Neural crest cell (in vitro differentiated cells): ENCODE measurements around the gene RNASEH1. TPM values are rescaled to one million over a fixed set of nuclear protein-coding genes. Genes with fewer than 3 reads are reported as not detected.
A peak's percentile ranks its signal among the peaks of the same experiment; 100 is the strongest.

Experiments
- DNase-seq: peaks from one replicate; pipeline ENCODE4 v3.0.0; 2021; ENCODE audit warnings: low read depth, mixed read lengths, low spot score
- H3K27ac Mint-ChIP-seq: one replicate; pipeline ENCODE4 v1.8.0; 2021; ENCODE audit warnings: mild to moderate bottlenecking, mixed read lengths; ENCODE audit not compliant: unreplicated experiment
- H3K27me3 Mint-ChIP-seq: 2 replicates; pipeline ENCODE4 v1.8.0; 2021; ENCODE audit warnings: low read depth, mild to moderate bottlenecking, mixed read lengths
- H3K36me3 Mint-ChIP-seq: 2 replicates; pipeline ENCODE4 v1.8.0; 2021; ENCODE audit warnings: low read depth, mild to moderate bottlenecking, mixed read lengths
- H3K4me1 Mint-ChIP-seq: 2 replicates; pipeline ENCODE4 v1.8.0; 2021; ENCODE audit warnings: mixed read lengths
- H3K4me3 Mint-ChIP-seq: one replicate; pipeline ENCODE4 v1.8.0; 2021; ENCODE audit warnings: mild to moderate bottlenecking, mixed read lengths
- H3K9me3 Mint-ChIP-seq: 2 replicates; pipeline ENCODE4 v1.8.0; 2021; ENCODE audit warnings: mixed read lengths
- CTCF ChIP-seq: fragments of 200-600 bp; sonication (generic); conservative IDR thresholded peaks from 2 replicates; pipeline ENCODE4 v1.5.0; 2021; ENCODE audit warnings: antibody characterized with exemption, mild to moderate bottlenecking
- total RNA-seq: library from RNA; stranded (reverse); gene quantifications from 2 replicates; pipeline ENCODE4 v1.2.1, GENCODE V29; 2021

RNASEH1 gene
- total RNA-seq, 1 donor from 2014 or later = 33.7 TPM

DNA sequence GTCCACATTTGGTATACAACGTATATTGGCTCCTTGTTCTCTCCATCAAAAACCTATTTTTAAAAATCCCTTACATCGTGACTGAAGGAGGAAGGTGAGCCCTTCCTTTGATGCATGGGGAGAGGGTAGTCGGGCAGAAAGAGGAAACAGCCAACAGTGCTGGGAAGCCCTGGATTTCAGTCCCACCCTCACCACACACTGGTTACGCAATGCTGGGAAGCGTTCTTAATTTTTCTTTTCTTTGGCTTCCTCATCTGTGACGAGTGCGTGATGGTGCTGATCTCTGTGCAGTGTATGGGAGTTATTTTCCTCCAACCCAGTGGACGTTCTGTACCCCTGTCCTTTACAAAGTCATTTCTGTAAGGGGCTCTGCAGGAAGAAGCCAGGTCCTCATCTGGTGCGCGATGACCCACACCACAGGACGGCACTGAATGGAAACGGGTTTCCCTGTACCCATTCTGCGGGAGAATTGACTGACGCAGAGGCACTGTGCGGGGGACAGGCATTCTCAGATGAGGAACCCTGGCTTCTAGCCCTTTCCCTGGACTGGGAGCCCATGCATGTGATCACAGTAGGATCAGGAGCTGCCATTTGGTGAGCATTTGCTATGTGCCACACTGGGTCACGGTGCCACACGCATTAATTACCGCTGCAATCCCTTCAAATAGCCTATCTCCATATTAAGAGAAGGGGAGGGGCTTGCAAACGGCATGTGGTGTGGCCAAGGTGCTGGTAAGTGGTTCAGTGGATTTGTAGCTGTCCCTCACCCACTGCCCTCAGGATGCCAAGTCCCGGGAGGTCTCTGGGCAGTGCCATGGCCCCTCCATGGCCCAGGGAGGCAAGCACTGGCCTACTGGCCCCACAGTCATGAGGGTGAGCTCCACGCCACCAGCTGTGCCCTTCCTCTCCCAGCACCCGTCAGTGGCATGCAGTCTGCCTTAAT lies 41.0 kb upstream of the RNASEH1 start:
- Mint-ChIP-seq H3K9me3 (no peaks in the 10 kb centered on the region), H3K27me3 (no peaks in the 10 kb centered on the region), H3K4me3 (no peak overlapping the region), H3K27ac (no peak overlapping the region), H3K4me1 (peaks cover 9% of the 10 kb centered on the region), H3K36me3 (no peaks in the 10 kb centered on the region)
- DNase-seq = no peak
- no peak for TF ChIP-seq CTCF

- Mint-ChIP-seq H3K9me3 (no peaks in the 10 kb centered on the region), H3K36me3 (peaks cover 2% of the 10 kb centered on the region), H3K4me3 (no peak overlapping the region), H3K27me3 (no peaks in the 10 kb centered on the region), H3K27ac (no peak overlapping the region), H3K4me1 (peaks cover 9% of the 10 kb centered on the region)
- DNase-seq = no peak
- TF ChIP-seq CTCF = no peak
Observed at GRCh38 chr2:3598197-3598910, 40.2 kb upstream of the RNASEH1 start.

GRCh38 chr2:3597567-3597966 lies 39.4 kb upstream of the RNASEH1 start:
- Mint-ChIP-seq H3K27ac (no peak overlapping the region), H3K36me3 (peaks cover 8% of the 10 kb centered on the region), H3K4me1 (peaks cover 9% of the 10 kb centered on the region), H3K4me3 (no peak overlapping the region), H3K27me3 (no peaks in the 10 kb centered on the region), H3K9me3 (no peaks in the 10 kb centered on the region)
- DNase-seq = no peak
- TF ChIP-seq CTCF = no peak

DNA sequence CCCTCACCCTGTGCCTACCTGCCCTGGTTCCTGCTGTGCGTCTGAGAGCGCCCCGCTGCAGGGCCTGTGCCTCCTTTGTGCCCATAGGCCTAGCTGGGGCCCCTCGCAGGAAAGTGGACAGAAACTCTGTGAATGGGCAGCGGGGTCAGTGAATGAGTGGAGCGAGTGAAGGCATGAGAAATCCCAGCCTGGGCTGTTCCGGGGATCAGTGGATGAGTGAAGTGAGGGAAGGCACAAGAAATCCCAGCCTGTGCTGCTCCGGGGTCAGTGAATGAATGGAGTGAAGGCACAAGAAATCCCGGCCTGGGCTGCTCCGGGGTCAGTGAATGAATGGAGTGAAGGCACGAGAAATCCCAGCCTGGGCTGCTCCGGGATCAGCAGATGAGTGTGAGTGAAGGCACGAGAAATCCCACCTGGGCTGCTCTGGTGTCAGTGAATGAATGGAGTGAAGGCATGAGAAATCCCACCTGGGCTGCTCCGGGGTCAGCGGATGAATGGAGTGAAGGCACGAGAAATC lies 38.8 kb upstream of the RNASEH1 start:
- DNase-seq = no peak
- TF ChIP-seq CTCF = no peak
- H3K27me3 Mint-ChIP-seq = no peaks in the 10 kb centered on the region
- no peaks in the 10 kb centered on the region for H3K9me3 Mint-ChIP-seq
- peaks cover 9% of the 10 kb centered on the region for H3K36me3 Mint-ChIP-seq
- peak overlapping the region; percentile 27 for H3K27ac Mint-ChIP-seq
- H3K4me1 Mint-ChIP-seq = peaks cover 9% of the 10 kb centered on the region
- no peak overlapping the region for H3K4me3 Mint-ChIP-seq

DNA sequence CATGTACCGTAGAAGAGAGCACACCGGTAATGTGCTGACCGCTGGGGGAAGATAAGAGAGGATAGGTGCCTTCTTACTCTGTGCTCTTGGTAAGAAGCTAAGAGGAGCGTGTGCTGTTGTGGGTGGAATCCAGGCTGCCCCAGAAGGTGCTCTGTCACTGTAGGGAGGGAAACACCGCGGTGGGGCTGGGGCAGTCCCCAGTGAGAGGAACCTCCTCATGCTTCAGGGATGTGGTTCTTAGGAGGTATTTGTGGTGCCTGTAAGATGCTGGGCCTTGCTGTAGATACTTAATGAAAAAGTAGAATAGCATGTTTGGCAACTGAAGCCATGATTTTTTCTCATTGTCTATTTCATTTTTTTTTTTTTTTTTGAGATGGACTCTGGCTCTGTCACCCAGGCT lies 37.9 kb upstream of the RNASEH1 start:
- Mint-ChIP-seq H3K27ac (no peak overlapping the region), H3K9me3 (no peaks in the 10 kb centered on the region), H3K4me3 (no peak overlapping the region), H3K27me3 (no peaks in the 10 kb centered on the region), H3K4me1 (peaks cover 9% of the 10 kb centered on the region), H3K36me3 (peaks cover 9% of the 10 kb centered on the region)
- no peak for TF ChIP-seq CTCF
- DNase-seq = no peak
